T-cell (primary cell): ENCODE measurements around the gene RPH3AL. TPM values are rescaled to one million over a fixed set of nuclear protein-coding genes. Genes with fewer than 3 reads are reported as not detected.
"Not testable (repeated sequence)": the region's sequence is repeated elsewhere in the genome, so short reads cannot be mapped to it uniquely, and the experiment has no call there.

Experiments
- ATAC-seq, 4 experiments: fragments of 200-7000 bp in 3 of 4; fragments of 150-1000 bp in 1 of 4; cut with Tn5 transposase; replicated peaks in 1 of 4; 1 replicate in 3 of 4; 2 replicates in 1 of 4; pipeline ENCODE4 v1.10.0; 2021; ENCODE audit warnings: moderate library complexity in 3 of 4, mild to moderate bottlenecking in 2 of 4, moderate number of reproducible peaks in 1 of 4
- CTCF ChIA-PET, 2 donors: fragments of 300-600 bp; sonication (Branson Sonifier 250); formaldehyde crosslinking; loops; one replicate each; lab custom pipeline; 2022; ENCODE audit warnings: antibody characterized with exemption in 2 of 2; lab: Charles Lee
- POLR2A ChIA-PET, 2 donors: fragments of 300-600 bp; sonication (Branson Sonifier 250); formaldehyde crosslinking; loops; one replicate each; lab custom pipeline; 2022; ENCODE audit warnings: antibody characterized with exemption in 2 of 2; lab: Charles Lee
- DNase-seq, 35 experiments: peaks; one replicate each; pipeline versions ENCODE4 v3.0.0 to v3.0.0-alpha.2; 2013 to 2023
- H3K27ac ChIP-seq: one replicate; pipeline ENCODE4 v1.5.1; 2013; ENCODE audit warnings: low read length
- H3K27me3 ChIP-seq, 2 experiments: replicated peaks in 1 of 2; 1 replicate in 1 of 2; 2 replicates in 1 of 2; pipeline versions ENCODE4 v1.6.1 to v1.7.0; 2013; ENCODE audit warnings: low read length in 1 of 2, mixed read lengths in 1 of 2; ENCODE audit not compliant: control insufficient read depth in 2 of 2, insufficient read depth in 2 of 2; ENCODE audit errors: extremely low read depth in 1 of 2
- H3K36me3 ChIP-seq, 2 donors: 1 replicate in 1 of 2; 2 replicates in 1 of 2; pipeline versions ENCODE4 v1.6.1 to v1.7.0; 2013; ENCODE audit warnings: low read length in 1 of 2; ENCODE audit not compliant: control insufficient read depth in 2 of 2, insufficient read depth in 1 of 2; ENCODE audit errors: extremely low read depth in 1 of 2
- H3K4me1 ChIP-seq, 2 experiments: 1 replicate in 1 of 2; 2 replicates in 1 of 2; pipeline versions ENCODE4 v1.6.1 to v1.7.0; 2013; ENCODE audit warnings: low read length in 2 of 2, mixed read lengths in 1 of 2; ENCODE audit not compliant: insufficient read depth in 2 of 2, control insufficient read depth in 1 of 2; ENCODE audit errors: extremely low read depth in 1 of 2
- H3K4me3 ChIP-seq, 2 donors: 1 replicate in 1 of 2; 2 replicates in 1 of 2; pipeline versions ENCODE4 v1.5.1 to v1.7.0; 2013; ENCODE audit warnings: mild to moderate bottlenecking in 2 of 2, low read length in 1 of 2, moderate library complexity in 1 of 2; ENCODE audit not compliant: control insufficient read depth in 1 of 2; ENCODE audit errors: extremely low read depth in 1 of 2
- H3K9me3 ChIP-seq: 2 replicates; pipeline ENCODE4 v1.7.0; 2013
- H3K27ac Mint-ChIP-seq, 2 donors: one replicate each; pipeline ENCODE4 v1.8.0; 2020 to 2021; ENCODE audit warnings: mild to moderate bottlenecking in 2 of 2, mixed read lengths in 2 of 2
- H3K27me3 Mint-ChIP-seq, 2 donors: one replicate each; pipeline ENCODE4 v1.8.0; 2021 to 2022; ENCODE audit warnings: mixed read lengths in 2 of 2
- H3K36me3 Mint-ChIP-seq: one replicate; pipeline ENCODE4 v1.8.0; 2021; ENCODE audit warnings: mixed read lengths
- H3K4me1 Mint-ChIP-seq, 3 donors: one replicate each; pipeline ENCODE4 v1.8.0; 2020 to 2022; ENCODE audit warnings: mixed read lengths in 3 of 3, mild to moderate bottlenecking in 1 of 3
- H3K4me3 Mint-ChIP-seq, 3 donors: one replicate each; pipeline ENCODE4 v1.8.0; 2020 to 2022; ENCODE audit warnings: mild to moderate bottlenecking in 3 of 3, mixed read lengths in 3 of 3, moderate library complexity in 3 of 3
- H3K9me3 Mint-ChIP-seq, 3 donors: one replicate each; pipeline ENCODE4 v1.8.0; 2020 to 2022; ENCODE audit warnings: mixed read lengths in 3 of 3
- WGBS: methylation state at CpG from one replicate; pipeline ENCODE4 v1.1.5; 2013; ENCODE audit warnings: missing lambda C conversion rate; ENCODE audit not compliant: insufficient coverage; 5-methylcytosine and 5-hydroxymethylcytosine counted together
- total RNA-seq, 35 experiments: library from RNA in 6 of 35; stranded (reverse) in 6 of 35; fragments of 120-200 nt in 1 of 35; gene quantifications; one replicate each; pipeline versions ENCODE4 v1.2.1 to v1.2.4 and lab custom pipeline; 2013 to 2026

Gene RPH3AL
- total RNA-seq, 5 donors from 2014 or later (not counting 1 experiment from before 2014, with no cell fraction given): 4.5 to 10.5 (median 5.3) TPM

GRCh38 chr17:226108-227077 is 126.2 kb downstream of the RPH3AL start:
- peaks cover 0 to 4% (median 0%) of the 10 kb centered on the region in 3 donors for H3K9me3 Mint-ChIP-seq
- no peak for DNase-seq
- H3K27ac Mint-ChIP-seq: no peak overlapping the region
- no peaks in the 10 kb centered on the region for H3K36me3 Mint-ChIP-seq
- Histone ChIP-seq H3K27ac (no peak overlapping the region), H3K4me3 (no peak overlapping the region), H3K9me3 (no peaks in the 10 kb centered on the region), H3K27me3 (no peaks in the 10 kb centered on the region), H3K36me3 (no peaks in the 10 kb centered on the region), H3K4me1 (no peaks in the 10 kb centered on the region)
- ChIA-PET POLR2A (no interaction called here), CTCF (no interaction called here)
- WGBS: 76% methylated on average over 16 of the region's 24 CpGs
- H3K4me3 Mint-ChIP-seq: no peak overlapping the region
- ATAC-seq: no peak
- no peaks in the 10 kb centered on the region for H3K27me3 Mint-ChIP-seq
- no peaks in the 10 kb centered on the region for H3K4me1 Mint-ChIP-seq

GRCh38 chr17:225551-225950 is 127.1 kb downstream of the RPH3AL start:
- ChIA-PET POLR2A (no interaction called here), CTCF (no interaction called here)
- Histone ChIP-seq H3K27ac (no peak overlapping the region), H3K4me1 (no peaks in the 10 kb centered on the region), H3K9me3 (no peaks in the 10 kb centered on the region), H3K27me3 (no peaks in the 10 kb centered on the region), H3K36me3 (no peaks in the 10 kb centered on the region), H3K4me3 (no peak overlapping the region)
- ATAC-seq (no peak), DNase-seq (no peak)
- Mint-ChIP-seq H3K9me3 (peaks cover 0 to 4% (median 0%) of the 10 kb centered on the region in 3 donors), H3K27me3 (no peaks in the 10 kb centered on the region), H3K4me1 (no peaks in the 10 kb centered on the region), H3K36me3 (no peaks in the 10 kb centered on the region), H3K4me3 (no peak overlapping the region), H3K27ac (no peak overlapping the region)
- no CpG with 5 or more reads among the region's 9 CpGs for WGBS

GRCh38 chr17:224576-224975 is 128.0 kb downstream of the RPH3AL start:
- H3K27ac ChIP-seq, DNase-seq, H3K27me3 Mint-ChIP-seq, H3K27me3 ChIP-seq, H3K9me3 Mint-ChIP-seq, CTCF ChIA-PET, H3K36me3 ChIP-seq, H3K27ac Mint-ChIP-seq, POLR2A ChIA-PET, H3K36me3 Mint-ChIP-seq, H3K4me3 Mint-ChIP-seq, ATAC-seq, H3K4me1 ChIP-seq, H3K4me1 Mint-ChIP-seq, H3K9me3 ChIP-seq, H3K4me3 ChIP-seq: not testable (repeated sequence)
- no CpG with 5 or more reads among the region's 2 CpGs for WGBS

GRCh38 chr17:223723-224471 is 128.7 kb downstream of the RPH3AL start:
- CTCF ChIA-PET: no interaction called here
- Histone ChIP-seq H3K4me1 (no peaks in the 10 kb centered on the region), H3K36me3 (no peaks in the 10 kb centered on the region), H3K27me3 (no peaks in the 10 kb centered on the region), H3K27ac (no peak overlapping the region), H3K9me3 (no peaks in the 10 kb centered on the region), H3K4me3 (no peak overlapping the region)
- DNase-seq: no peak
- Mint-ChIP-seq H3K9me3 (peaks cover 0 to 4% (median 0%) of the 10 kb centered on the region in 3 donors), H3K36me3 (no peaks in the 10 kb centered on the region), H3K4me3 (no peak overlapping the region), H3K27me3 (no peaks in the 10 kb centered on the region), H3K4me1 (no peaks in the 10 kb centered on the region), H3K27ac (no peak overlapping the region)
- POLR2A ChIA-PET: no interaction called here
- WGBS: 70% methylated on average over 12 of the region's 12 CpGs
- ATAC-seq: no peak

- Histone ChIP-seq H3K36me3 (no peaks in the 10 kb centered on the region), H3K4me3 (no peak overlapping the region), H3K27me3 (no peaks in the 10 kb centered on the region), H3K4me1 (no peaks in the 10 kb centered on the region), H3K27ac (no peak overlapping the region), H3K9me3 (no peaks in the 10 kb centered on the region)
- H3K4me3 Mint-ChIP-seq: no peak overlapping the region
- CTCF ChIA-PET: no interaction called here
- DNase-seq (no peak), ATAC-seq (no peak)
- no peaks in the 10 kb centered on the region for H3K27me3 Mint-ChIP-seq
- POLR2A ChIA-PET: no interaction called here
- no peaks in the 10 kb centered on the region for H3K4me1 Mint-ChIP-seq
- 95% methylated on average over 6 of the region's 8 CpGs for WGBS
- peaks cover 0 to 4% (median 0%) of the 10 kb centered on the region in 3 donors for H3K9me3 Mint-ChIP-seq
- no peaks in the 10 kb centered on the region for H3K36me3 Mint-ChIP-seq
- no peak overlapping the region for H3K27ac Mint-ChIP-seq
Observed at GRCh38 chr17:222172-222571, 130.4 kb downstream of the RPH3AL start.

- H3K36me3 Mint-ChIP-seq: no peaks in the 10 kb centered on the region
- Histone ChIP-seq H3K27ac (no peak overlapping the region), H3K4me1 (peaks cover 0 to 6% of the 10 kb centered on the region in 2 experiments), H3K9me3 (no peaks in the 10 kb centered on the region), H3K4me3 (no peak overlapping the region), H3K27me3 (no peaks in the 10 kb centered on the region), H3K36me3 (no peaks in the 10 kb centered on the region)
- WGBS: 80% methylated on average over 5 of the region's 10 CpGs
- H3K9me3 Mint-ChIP-seq: peaks cover 0 to 4% (median 0%) of the 10 kb centered on the region in 3 donors
- POLR2A ChIA-PET: no interaction called here
- CTCF ChIA-PET: no interaction called here
- peaks cover 0 to 8% (median 0%) of the 10 kb centered on the region in 3 donors for H3K4me1 Mint-ChIP-seq
- no peak for ATAC-seq
- H3K4me3 Mint-ChIP-seq: no peak overlapping the region
- no peak for DNase-seq
- no peak overlapping the region for H3K27ac Mint-ChIP-seq
- H3K27me3 Mint-ChIP-seq: no peaks in the 10 kb centered on the region
Observed at GRCh38 chr17:219696-220095, 132.9 kb downstream of the RPH3AL start.
